GM21390 (cell line): Measurements from ENCODE around the gene ZDBF2.
"Not testable (repeated sequence)": the region's sequence is repeated elsewhere in the genome, so short reads cannot be mapped to it uniquely, and the experiment has no call there.

Source experiments
- ATAC-seq: cut with Tn5 transposase; IDR thresholded peaks from one replicate; pipeline ENCODE4 v1.9.1; 2021; ENCODE audit not compliant: unreplicated experiment

The ZDBF2 gene

GRCh38 chr2:206323033-206323432 lies 48.6 kb downstream of the ZDBF2 start:
- no peak for ATAC-seq

GRCh38 chr2:206323486-206323885 lies 49.0 kb downstream of the ZDBF2 start:
- ATAC-seq: no peak

GRCh38 chr2:206324869-206325268 lies 50.4 kb downstream of the ZDBF2 start:
- no peak for ATAC-seq

- no peak for ATAC-seq
Measured at GRCh38 chr2:206328974-206329373, 54.5 kb downstream of the ZDBF2 start.

- no peak for ATAC-seq
Measured at GRCh38 chr2:206336861-206337260, 62.4 kb downstream of the ZDBF2 start.

- no peak for ATAC-seq
Measured at GRCh38 chr2:206337956-206338355, 63.5 kb downstream of the ZDBF2 start.

GRCh38 chr2:206341396-206341795 lies 66.9 kb downstream of the ZDBF2 start:
- no peak for ATAC-seq

- no peak for ATAC-seq
Measured at GRCh38 chr2:206343144-206343543, 68.7 kb downstream of the ZDBF2 start.

GRCh38 chr2:206343816-206344215 lies 69.4 kb downstream of the ZDBF2 start:
- ATAC-seq: no peak

- no peak for ATAC-seq
Measured at GRCh38 chr2:206345606-206346005, 71.1 kb downstream of the ZDBF2 start.

- ATAC-seq: no peak
Measured at GRCh38 chr2:206349375-206349774, 74.9 kb downstream of the ZDBF2 start.

- no peak for ATAC-seq
Measured at GRCh38 chr2:206352571-206352970, 78.1 kb downstream of the ZDBF2 start.

GRCh38 chr2:206353685-206354084 lies 79.2 kb downstream of the ZDBF2 start:
- ATAC-seq: peak; percentile 51

GRCh38 chr2:206354129-206354528 lies 79.7 kb downstream of the ZDBF2 start:
- ATAC-seq: peak; percentile 54

GRCh38 chr2:206356840-206357239 lies 82.4 kb downstream of the ZDBF2 start:
- not testable (repeated sequence) for ATAC-seq

GRCh38 chr2:206360840-206361239 lies 86.4 kb downstream of the ZDBF2 start:
- not testable (repeated sequence) for ATAC-seq

GRCh38 chr2:206361407-206362045 lies 87.1 kb downstream of the ZDBF2 start:
- ATAC-seq: peak; percentile 84
